IMR-90 (cell line): Measurements from ENCODE around the gene PPA2. TPM values are rescaled to one million over a fixed set of nuclear protein-coding genes. Genes with fewer than 3 reads are reported as not detected.

ENCODE experiments used
- ATAC-seq: fragments of 200-7000 bp; cut with Tn5 transposase; 2 replicates; pipeline ENCODE4 v1.9.1; 2020; ENCODE audit warnings: low read depth, mild to moderate bottlenecking, moderate library complexity
- BruUV-seq: library from RNA; stranded (reverse); fragments of 400-500 nt; replicated peaks from 2 replicates; lab custom pipeline; 2021; lab: Mats Ljungman, UMichigan
- CTCF ChIA-PET: fragments of 300-600 bp; formaldehyde crosslinking; extraction: SDS; loops from one replicate; lab custom pipeline; 2021; ENCODE audit warnings: antibody characterized with exemption; lab: Yijun Ruan, JAX
- POLR2A ChIA-PET: fragments of 300-600 bp; sonication (Branson Sonifier 250); formaldehyde crosslinking; loops from one replicate; lab custom pipeline; 2022; ENCODE audit warnings: antibody characterized with exemption; ENCODE audit not compliant: unreplicated experiment; lab: Charles Lee
- DNase-seq: peaks from one replicate; pipeline ENCODE4 v3.0.0; 2013
- H2AFZ ChIP-seq: replicated peaks from 2 replicates; pipeline ENCODE3; 2013; ENCODE audit warnings: low read length, mild to moderate bottlenecking; ENCODE audit not compliant: poor library complexity
- H2AK5ac ChIP-seq: 2 replicates; pipeline ENCODE4 v1.6.1; 2013; ENCODE audit warnings: low read depth, low read length, inconsistent platforms
- H2AK9ac ChIP-seq: replicated peaks from 2 replicates; pipeline ENCODE3; 2013; ENCODE audit warnings: mild to moderate bottlenecking, low read depth, low read length, moderate library complexity; ENCODE audit not compliant: poor library complexity
- H2BK120ac ChIP-seq: 2 replicates; pipeline ENCODE4 v1.6.1; 2013; ENCODE audit warnings: low read depth, low read length, inconsistent platforms
- H2BK15ac ChIP-seq: 3 replicates; pipeline ENCODE4 v1.6.1; 2013; ENCODE audit warnings: low read depth, low read length, inconsistent platforms
- H2BK20ac ChIP-seq: 2 replicates; pipeline ENCODE4 v1.6.1; 2013; ENCODE audit warnings: low read depth, mild to moderate bottlenecking, inconsistent platforms, low read length, moderate library complexity
- H2BK5ac ChIP-seq: 2 replicates; pipeline ENCODE4 v1.6.1; 2013; ENCODE audit warnings: mild to moderate bottlenecking, low read depth, low read length, inconsistent platforms; ENCODE audit not compliant: poor library complexity, severe bottlenecking
- H3K14ac ChIP-seq: replicated peaks from 2 replicates; pipeline ENCODE4 v1.6.1; 2013; ENCODE audit warnings: low read depth, low read length, inconsistent platforms
- H3K18ac ChIP-seq: 2 replicates; pipeline ENCODE4 v1.6.1; 2013; ENCODE audit warnings: low read depth, low read length, control low read depth
- H3K23ac ChIP-seq: 2 replicates; pipeline ENCODE4 v1.6.1; 2013; ENCODE audit warnings: low read depth, low read length, inconsistent platforms
- H3K27ac ChIP-seq: 2 replicates; pipeline ENCODE4 v1.5.1; 2013; ENCODE audit warnings: mild to moderate bottlenecking, control low read depth, low read length; ENCODE audit not compliant: insufficient read depth
- H3K27me3 ChIP-seq: 2 replicates; pipeline ENCODE4 v1.6.1; 2013; ENCODE audit warnings: low read length; ENCODE audit not compliant: control insufficient read depth, insufficient read depth
- H3K36me3 ChIP-seq: 2 replicates; pipeline ENCODE4 v1.6.1; 2013; ENCODE audit warnings: low read length, mixed read lengths; ENCODE audit not compliant: control insufficient read depth, insufficient read depth
- H3K4ac ChIP-seq: 2 replicates; pipeline ENCODE4 v1.6.1; 2013; ENCODE audit warnings: low read depth, low read length, inconsistent platforms
- H3K4me1 ChIP-seq: 2 replicates; pipeline ENCODE4 v1.6.1; 2013; ENCODE audit warnings: low read length, mixed read lengths; ENCODE audit not compliant: control insufficient read depth, insufficient read depth
- H3K4me2 ChIP-seq: 2 replicates; pipeline ENCODE4 v1.6.1; 2013; ENCODE audit warnings: low read depth, mild to moderate bottlenecking, control low read depth, low read length, moderate library complexity
- H3K4me3 ChIP-seq: 2 replicates; pipeline ENCODE4 v1.5.1; 2013; ENCODE audit warnings: low read depth, mild to moderate bottlenecking, control low read depth, low read length, moderate library complexity; ENCODE audit not compliant: insufficient read depth
- H3K56ac ChIP-seq: 2 replicates; pipeline ENCODE4 v1.6.1; 2013; ENCODE audit warnings: low read length, inconsistent platforms; ENCODE audit not compliant: insufficient read depth; ENCODE audit errors: extremely low read depth
- H3K79me1 ChIP-seq, 2 experiments: 2 replicates each; pipeline ENCODE4 v1.6.1; 2013; ENCODE audit warnings: low read length in 2 of 2, inconsistent platforms in 1 of 2, low read depth in 1 of 2
- H3K9ac ChIP-seq: 2 replicates; pipeline ENCODE4 v1.6.1; 2013; ENCODE audit warnings: low read depth, low read length, control low read depth
- H3K9me1 ChIP-seq: 2 replicates; pipeline ENCODE4 v1.6.1; 2013; ENCODE audit warnings: low read length, inconsistent platforms; ENCODE audit not compliant: insufficient read depth
- H3K9me3 ChIP-seq: 2 replicates; pipeline ENCODE4 v1.6.1; 2013; ENCODE audit warnings: low read length; ENCODE audit not compliant: control insufficient read depth, insufficient read depth
- H4K20me1 ChIP-seq: 2 replicates; pipeline ENCODE4 v1.6.1; 2013; ENCODE audit warnings: low read length, inconsistent platforms; ENCODE audit not compliant: insufficient read depth
- H4K5ac ChIP-seq: 2 replicates; pipeline ENCODE4 v1.6.1; 2013; ENCODE audit warnings: mild to moderate bottlenecking, low read depth, low read length, control low read depth
- H4K8ac ChIP-seq, 2 experiments: 2 replicates each; pipeline ENCODE4 v1.6.1; 2013; ENCODE audit warnings: low read depth in 2 of 2, low read length in 2 of 2, control low read depth in 1 of 2, inconsistent platforms in 1 of 2
- H4K91ac ChIP-seq: 2 replicates; pipeline ENCODE4 v1.6.1; 2013; ENCODE audit warnings: low read depth, low read length, inconsistent platforms; ENCODE audit not compliant: insufficient read depth
- BHLHE40 ChIP-seq: fragments of 150-350 bp; IDR thresholded peaks from 2 replicates; pipeline ENCODE4 v1.6.1; 2016; ENCODE audit warnings: mild to moderate bottlenecking, low read depth, low read length
- CEBPB ChIP-seq: IDR thresholded peaks from 2 replicates; pipeline ENCODE4 v1.6.1; 2012; ENCODE audit warnings: low read depth, low read length, improper control_type of control experiment
- CHD1 ChIP-seq: IDR thresholded peaks from 2 replicates; pipeline ENCODE4 v1.6.1; 2012; ENCODE audit warnings: low read depth, low read length, improper control_type of control experiment
- CTCF ChIP-seq: conservative IDR thresholded peaks from 2 replicates; pipeline ENCODE4 v1.5.1; 2012; ENCODE audit warnings: mild to moderate bottlenecking, low read depth, low read length, improper control_type of control experiment
- ELK1 ChIP-seq: fragments of 150-350 bp; IDR thresholded peaks from 2 replicates; pipeline ENCODE4 v1.6.1; 2016; ENCODE audit warnings: low read depth, mild to moderate bottlenecking, low read length, moderate library complexity, borderline replicate concordance
- FOS ChIP-seq: fragments of 150-350 bp; IDR thresholded peaks from 2 replicates; pipeline ENCODE4 v1.6.1; 2016; ENCODE audit warnings: low read depth, low read length
- MAFK ChIP-seq: IDR thresholded peaks from 2 replicates; pipeline ENCODE4 v1.6.1; 2012; ENCODE audit warnings: low read depth, low read length, improper control_type of control experiment
- MAZ ChIP-seq: IDR thresholded peaks from 2 replicates; pipeline ENCODE4 v1.6.1; 2012; ENCODE audit warnings: low read depth, mild to moderate bottlenecking, low read length, improper control_type of control experiment, moderate library complexity, borderline replicate concordance
- MXI1 ChIP-seq: IDR thresholded peaks from 2 replicates; pipeline ENCODE4 v1.6.1; 2012; ENCODE audit warnings: low read depth, mild to moderate bottlenecking, low read length, moderate library complexity, borderline replicate concordance
- NFE2L2 ChIP-seq: fragments of 150-350 bp; IDR thresholded peaks from 2 replicates; pipeline ENCODE4 v1.6.1; 2016; ENCODE audit warnings: low read depth, mild to moderate bottlenecking, low read length
- POLR2A ChIP-seq: IDR thresholded peaks from 2 replicates; pipeline ENCODE4 v1.6.1; 2012; ENCODE audit warnings: mild to moderate bottlenecking, low read depth, low read length
- RAD21 ChIP-seq: IDR thresholded peaks from 2 replicates; pipeline ENCODE4 v1.6.1; 2012; ENCODE audit warnings: low read length, improper control_type of control experiment
- RCOR1 ChIP-seq: IDR thresholded peaks from 2 replicates; pipeline ENCODE4 v1.6.1; 2012; ENCODE audit warnings: mild to moderate bottlenecking, low read length, improper control_type of control experiment; ENCODE audit not compliant: insufficient replicate concordance
- RFX5 ChIP-seq: IDR thresholded peaks from 2 replicates; pipeline ENCODE4 v1.8.0; 2012; ENCODE audit warnings: low read depth, mild to moderate bottlenecking, low read length, moderate library complexity
- SMC3 ChIP-seq: fragments of 150-350 bp; IDR thresholded peaks from 2 replicates; pipeline ENCODE4 v1.6.1; 2016; ENCODE audit warnings: low read depth, mild to moderate bottlenecking, antibody characterized with exemption, low read length, moderate library complexity
- USF2 ChIP-seq: fragments of 150-350 bp; IDR thresholded peaks from 2 replicates; pipeline ENCODE4 v1.6.1; 2017; ENCODE audit warnings: mild to moderate bottlenecking, antibody characterized with exemption, low read length, low read depth
- WGBS, 2 experiments: methylation state at CpG; one replicate each; pipeline versions ENCODE4 v1.1.5 to v1.1.7; 2013; ENCODE audit warnings: missing lambda C conversion rate in 2 of 2; ENCODE audit not compliant: insufficient read length in 1 of 2; ENCODE audit errors: extremely low coverage in 2 of 2; 5-methylcytosine and 5-hydroxymethylcytosine counted together
- dilution Hi-C: fragments of 300-500 bp; cut with HindIII; formaldehyde crosslinking; loops from one replicate; pipeline ENCODE4 v1.14.3; 2018; ENCODE audit warnings: low sequenced_read_pairs; ENCODE audit not compliant: unreplicated experiment
- in situ Hi-C: fragments of 300-500 bp; cut with MboI; formaldehyde crosslinking; loops from 3 replicates; pipeline ENCODE4 v1.14.3; 2019; ENCODE audit warnings: low sequenced_read_pairs, inconsistent platforms, mixed read lengths
- intact Hi-C: fragments of 100-400 bp; cut with micrococcal nuclease; formaldehyde crosslinking; loops from 2 replicates; pipeline ENCODE4 v1.10.0; 2022
- polyA plus RNA-seq, 3 experiments: library from polyadenylated mRNA; depleted of rRNA; stranded (reverse); fragments of >200 nt; gene quantifications; 2 replicates each; pipeline ENCODE4 v1.2.3, GENCODE V29; 2012; ENCODE audit warnings: low replicate concordance in 1 of 3
- total RNA-seq: library from RNA; depleted of rRNA; stranded (reverse); fragments of >200 nt; gene quantifications from 2 replicates; pipeline ENCODE4 v1.2.3, GENCODE V29; 2012

The PPA2 gene
- total and polyA plus RNA-seq, 2 of the 4 experiments (the other 2 are of a cell fraction): 43.1 to 52.5 TPM

- H3K9me3 ChIP-seq: no peaks in the 10 kb centered on the region
- H3K4me2 ChIP-seq: no peak overlapping the region
- no peak overlapping the region for H4K5ac ChIP-seq
- H2AK9ac ChIP-seq: no peak overlapping the region
- DNase-seq (no peak), ATAC-seq (no peak)
- H2AK5ac ChIP-seq: no peak overlapping the region
- no peak overlapping the region for H4K91ac ChIP-seq
- no peak overlapping the region for H4K8ac ChIP-seq
- H3K4me1 ChIP-seq: no peaks in the 10 kb centered on the region
- H3K27me3 ChIP-seq: no peaks in the 10 kb centered on the region
- no peak overlapping the region for H2BK15ac ChIP-seq
- dilution Hi-C loops (no loop called here), intact Hi-C loops (no loop called here), in situ Hi-C loops (no loop called here)
- no peak for TF ChIP-seq MAZ
- TF ChIP-seq MXI1: no peak
- TF ChIP-seq CHD1: no peak
- no peak for TF ChIP-seq RAD21
- no peak for TF ChIP-seq FOS
- TF ChIP-seq SMC3: no peak
- no peak for TF ChIP-seq NFE2L2
- no peak for TF ChIP-seq USF2
- no peak for TF ChIP-seq RFX5
- no peak for TF ChIP-seq BHLHE40
- no peak for TF ChIP-seq ELK1
- TF ChIP-seq CEBPB: no peak
- TF ChIP-seq RCOR1: no peak
- TF ChIP-seq CTCF: no peak
- no peak for TF ChIP-seq MAFK
- TF ChIP-seq POLR2A: no peak
- no CpG with 5 or more reads among the region's 1 CpG for WGBS, 2 experiments
- CTCF ChIA-PET: no interaction called here
- no peak overlapping the region for H2BK120ac ChIP-seq
- POLR2A ChIA-PET: no interaction called here
- no peak overlapping the region for H3K56ac ChIP-seq
- no peaks in the 10 kb centered on the region for H3K9me1 ChIP-seq
- no peak overlapping the region for H3K9ac ChIP-seq
- H2BK20ac ChIP-seq: no peak overlapping the region
- H3K18ac ChIP-seq: no peak overlapping the region
- no peak overlapping the region for H3K14ac ChIP-seq
- no peak overlapping the region for H2BK5ac ChIP-seq
- no peak overlapping the region for H3K4me3 ChIP-seq
- no peak overlapping the region for H3K4ac ChIP-seq
- H2AFZ ChIP-seq: no peak overlapping the region
- no TSS peak for BruUV-seq
- no peaks in the 10 kb centered on the region for H3K79me1 ChIP-seq
- no peaks in the 10 kb centered on the region for H3K36me3 ChIP-seq
- H3K27ac ChIP-seq: no peak overlapping the region
- H4K20me1 ChIP-seq: no peaks in the 10 kb centered on the region
- no peak overlapping the region for H3K23ac ChIP-seq
These were observed 35.4 kb upstream of the PPA2 start for GRCh38 chr4:105509291-105509690.
